ENCODE data around the gene MTG2. TPM values are rescaled to one million over a fixed set of nuclear protein-coding genes. Genes with fewer than 3 reads are reported as not detected.
"Not testable (repeated sequence)": the region's sequence is repeated elsewhere in the genome, so short reads cannot be mapped to it uniquely, and the experiment has no call there.

MTG2 gene
- polyA plus RNA-seq, 3 donors: 30.2 to 43.5 (median 34.2) TPM

- DNase-seq (ENCODE audit: extremely low read depth in 1 of 11, low read depth in 9 of 11, low spot score in 4 of 11): no peak
Measured at GRCh38 chr20:62141397-62142251, 41.2 kb upstream of the MTG2 start.

- DNase-seq (ENCODE audit: extremely low read depth in 1 of 11, low read depth in 9 of 11, low spot score in 4 of 11): no peak
Measured at GRCh38 chr20:62142252-62143080, 40.4 kb upstream of the MTG2 start.

GRCh38 chr20:62143081-62143956, 39.5 kb upstream of the MTG2 start, which contains the start of the genes PSMA7 and SS18L1:
Gene PSMA7 (minus strand): TSS chr20:62143394. CDS start chr20:62143303, 91 bp downstream.
Gene SS18L1 (plus strand): TSS chr20:62143769. CDS start chr20:62143821, 52 bp downstream.
- peak in 8 of 11 donors; percentile 67 to 87 (median 82) for DNase-seq (ENCODE audit: extremely low read depth in 1 of 11, low read depth in 9 of 11, low spot score in 4 of 11)

- no peak for DNase-seq (ENCODE audit: extremely low read depth in 1 of 11, low read depth in 9 of 11, low spot score in 4 of 11)
Measured at GRCh38 chr20:62143957-62144825, 38.6 kb upstream of the MTG2 start.

- DNase-seq (ENCODE audit: extremely low read depth in 1 of 11, low read depth in 9 of 11, low spot score in 4 of 11): no peak
Measured at GRCh38 chr20:62145688-62146018, 37.2 kb upstream of the MTG2 start.

- no peak for DNase-seq (ENCODE audit: extremely low read depth in 1 of 11, low read depth in 9 of 11, low spot score in 4 of 11)
Measured at GRCh38 chr20:62146019-62146755, 36.6 kb upstream of the MTG2 start.

GRCh38 chr20:62147125-62147524, 35.7 kb upstream of the MTG2 start:
- no peak for DNase-seq (ENCODE audit: extremely low read depth in 1 of 11, low read depth in 9 of 11, low spot score in 4 of 11)

- no peak for DNase-seq (ENCODE audit: extremely low read depth in 1 of 11, low read depth in 9 of 11, low spot score in 4 of 11)
Measured at GRCh38 chr20:62147528-62147927, 35.3 kb upstream of the MTG2 start.

- DNase-seq (ENCODE audit: extremely low read depth in 1 of 11, low read depth in 9 of 11, low spot score in 4 of 11): not testable (repeated sequence)
Measured at GRCh38 chr20:62148383-62148782, 34.4 kb upstream of the MTG2 start.

GRCh38 chr20:62148908-62149314, 33.9 kb upstream of the MTG2 start:
- no peak for DNase-seq (ENCODE audit: extremely low read depth in 1 of 11, low read depth in 9 of 11, low spot score in 4 of 11)

- DNase-seq (ENCODE audit: extremely low read depth in 1 of 11, low read depth in 9 of 11, low spot score in 4 of 11): no peak
Measured at GRCh38 chr20:62149532-62150309, 33.1 kb upstream of the MTG2 start.

- DNase-seq (ENCODE audit: extremely low read depth in 1 of 11, low read depth in 9 of 11, low spot score in 4 of 11): no peak
Measured at GRCh38 chr20:62150310-62150575, 32.6 kb upstream of the MTG2 start.

- no peak for DNase-seq (ENCODE audit: extremely low read depth in 1 of 11, low read depth in 9 of 11, low spot score in 4 of 11)
Measured at GRCh38 chr20:62151225-62151624, 31.6 kb upstream of the MTG2 start.

- no peak for DNase-seq (ENCODE audit: extremely low read depth in 1 of 11, low read depth in 9 of 11, low spot score in 4 of 11)
Measured at GRCh38 chr20:62151835-62152364, 30.9 kb upstream of the MTG2 start.

GRCh38 chr20:62155428-62156253, 27.2 kb upstream of the MTG2 start:
- DNase-seq (ENCODE audit: extremely low read depth in 1 of 11, low read depth in 9 of 11, low spot score in 4 of 11): no peak

GRCh38 chr20:62156254-62156556, 26.6 kb upstream of the MTG2 start:
- DNase-seq (ENCODE audit: extremely low read depth in 1 of 11, low read depth in 9 of 11, low spot score in 4 of 11): no peak
